Measurements from ENCODE around the gene TAS2R41.

The TAS2R41 gene

DNA sequence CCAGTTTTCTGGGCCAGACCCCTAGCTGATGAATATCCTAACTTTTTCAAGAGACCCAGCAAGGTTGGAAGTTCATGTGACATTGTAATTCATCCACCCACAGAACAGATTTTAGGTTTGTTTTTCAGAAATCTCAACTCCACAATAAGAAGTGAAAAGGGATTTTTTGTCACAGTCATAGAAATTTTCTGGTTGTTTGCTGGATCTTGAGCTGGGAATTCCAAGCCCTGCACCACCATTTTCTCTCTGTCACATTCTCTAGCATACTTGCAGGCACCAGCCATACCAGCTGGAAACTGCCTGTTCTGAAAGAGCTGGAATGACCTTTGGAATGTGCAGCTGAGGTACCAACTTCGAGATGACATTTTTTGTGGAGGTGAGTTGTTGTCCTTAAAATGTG, 25.9 kb upstream of the TAS2R41 start:
- no peak overlapping the region for H2AFZ ChIP-seq (ENCODE audit: low read depth)
- no peaks in the 10 kb centered on the region for H3K79me2 ChIP-seq (ENCODE audit: insufficient read depth, low read depth)
- H3K9ac ChIP-seq, result no peak overlapping the region
- no peaks in the 10 kb centered on the region for H3K4me1 ChIP-seq (ENCODE audit: low read depth, poor library complexity, severe bottlenecking)
- no peak overlapping the region for H3K4me2 ChIP-seq
- no peak overlapping the region for H3K27ac ChIP-seq
- H3K36me3 ChIP-seq (ENCODE audit: insufficient read depth), result no peaks in the 10 kb centered on the region
- H4K20me1 ChIP-seq (ENCODE audit: insufficient read depth), result no peaks in the 10 kb centered on the region
- TF ChIP-seq, protein P1, sequence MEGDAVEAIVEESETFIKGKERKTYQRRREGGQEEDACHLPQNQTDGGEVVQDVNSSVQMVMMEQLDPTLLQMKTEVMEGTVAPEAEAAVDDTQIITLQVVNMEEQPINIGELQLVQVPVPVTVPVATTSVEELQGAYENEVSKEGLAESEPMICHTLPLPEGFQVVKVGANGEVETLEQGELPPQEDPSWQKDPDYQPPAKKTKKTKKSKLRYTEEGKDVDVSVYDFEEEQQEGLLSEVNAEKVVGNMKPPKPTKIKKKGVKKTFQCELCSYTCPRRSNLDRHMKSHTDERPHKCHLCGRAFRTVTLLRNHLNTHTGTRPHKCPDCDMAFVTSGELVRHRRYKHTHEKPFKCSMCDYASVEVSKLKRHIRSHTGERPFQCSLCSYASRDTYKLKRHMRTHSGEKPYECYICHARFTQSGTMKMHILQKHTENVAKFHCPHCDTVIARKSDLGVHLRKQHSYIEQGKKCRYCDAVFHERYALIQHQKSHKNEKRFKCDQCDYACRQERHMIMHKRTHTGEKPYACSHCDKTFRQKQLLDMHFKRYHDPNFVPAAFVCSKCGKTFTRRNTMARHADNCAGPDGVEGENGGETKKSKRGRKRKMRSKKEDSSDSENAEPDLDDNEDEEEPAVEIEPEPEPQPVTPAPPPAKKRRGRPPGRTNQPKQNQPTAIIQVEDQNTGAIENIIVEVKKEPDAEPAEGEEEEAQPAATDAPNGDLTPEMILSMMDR (conservative IDR thresholded peaks at IDR 0.05; ENCODE audit: low read depth, low read length), result no peak
- no peak overlapping the region for H3K4me3 ChIP-seq (IDR thresholded peaks at IDR 0.05; ENCODE audit: insufficient read depth, low read depth, low read length)
- H3K27me3 ChIP-seq (ENCODE audit: insufficient read depth, low read depth), result 0 out of 2 replicates have a peak, but pooled peaks cover 3% of the 10 kb centered on the region

DNA sequence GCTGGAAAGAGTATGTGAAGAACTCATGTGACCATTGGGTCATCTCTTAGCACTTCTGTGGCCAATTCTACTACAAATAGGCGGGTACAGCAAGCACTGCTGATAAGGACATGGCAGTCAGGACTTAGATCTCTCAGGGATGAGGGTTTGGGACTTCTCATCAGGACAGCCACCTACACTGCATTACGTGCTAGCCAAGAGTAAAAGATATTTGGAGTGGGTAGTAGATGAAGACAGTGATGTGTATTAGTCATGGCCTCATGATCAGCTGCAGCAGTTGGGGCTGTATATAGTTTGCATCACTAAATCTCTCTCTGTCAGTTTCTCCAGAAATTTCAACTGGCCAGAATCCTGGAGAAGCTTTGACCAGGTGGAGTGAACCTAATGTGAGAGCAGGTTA, 25.2 kb upstream of the TAS2R41 start:
- Histone ChIP-seq H3K79me2 (ENCODE audit: insufficient read depth, low read depth) (no peaks in the 10 kb centered on the region), H3K27me3 (ENCODE audit: insufficient read depth, low read depth) (0 out of 2 replicates have a peak, but pooled peaks cover 3% of the 10 kb centered on the region), H4K20me1 (ENCODE audit: insufficient read depth) (no peaks in the 10 kb centered on the region), H3K4me3 (IDR thresholded peaks at IDR 0.05; ENCODE audit: insufficient read depth, low read depth, low read length) (no peak overlapping the region), H3K4me2 (no peak overlapping the region), H2AFZ (ENCODE audit: low read depth) (no peak overlapping the region), H3K27ac (no peak overlapping the region), H3K36me3 (ENCODE audit: insufficient read depth) (no peaks in the 10 kb centered on the region), H3K4me1 (ENCODE audit: low read depth, poor library complexity, severe bottlenecking) (no peaks in the 10 kb centered on the region), H3K9ac (no peak overlapping the region)
- TF ChIP-seq, protein P1 (conservative IDR thresholded peaks at IDR 0.05; ENCODE audit: low read depth, low read length), result no peak

DNA sequence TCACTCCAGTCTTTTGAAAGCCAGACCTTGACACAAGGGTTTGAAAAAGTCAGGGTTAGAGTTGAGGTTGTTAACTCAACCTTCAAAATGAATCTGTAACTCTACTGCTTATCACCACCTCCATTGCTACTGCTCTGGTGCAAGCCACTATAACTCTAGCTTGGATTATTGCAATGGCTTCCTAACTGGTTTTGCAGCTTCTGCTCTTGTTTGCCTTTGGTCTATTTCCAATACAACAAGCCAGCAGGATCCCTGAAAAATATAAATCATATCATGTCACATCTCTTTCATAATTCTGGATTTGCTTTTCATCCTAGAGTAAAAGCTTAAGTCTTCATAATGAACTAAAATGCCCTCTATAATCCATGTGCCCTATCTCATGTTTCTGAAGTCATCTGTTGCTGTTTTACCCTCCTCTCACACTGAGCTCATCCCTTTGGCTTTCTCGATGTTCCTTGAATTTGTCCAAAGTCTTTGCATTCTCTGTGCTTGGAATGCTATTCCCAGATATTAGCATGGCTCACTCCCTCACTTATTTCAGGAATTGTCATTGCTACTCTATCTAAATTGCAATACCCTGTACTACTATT, 23.5 kb upstream of the TAS2R41 start:
- H3K4me3 ChIP-seq (IDR thresholded peaks at IDR 0.05; ENCODE audit: insufficient read depth, low read depth, low read length), result no peak overlapping the region
- no peaks in the 10 kb centered on the region for H3K79me2 ChIP-seq (ENCODE audit: insufficient read depth, low read depth)
- no peak overlapping the region for H2AFZ ChIP-seq (ENCODE audit: low read depth)
- 0 out of 2 replicates have a peak, but pooled peaks cover 3% of the 10 kb centered on the region for H3K27me3 ChIP-seq (ENCODE audit: insufficient read depth, low read depth)
- no peaks in the 10 kb centered on the region for H4K20me1 ChIP-seq (ENCODE audit: insufficient read depth)
- H3K36me3 ChIP-seq (ENCODE audit: insufficient read depth), result no peaks in the 10 kb centered on the region
- no peaks in the 10 kb centered on the region for H3K4me1 ChIP-seq (ENCODE audit: low read depth, poor library complexity, severe bottlenecking)
- H3K27ac ChIP-seq, result no peak overlapping the region
- H3K9ac ChIP-seq, result no peak overlapping the region
- TF ChIP-seq, protein P1 (conservative IDR thresholded peaks at IDR 0.05; ENCODE audit: low read depth, low read length), result no peak
- H3K4me2 ChIP-seq, result no peak overlapping the region

DNA sequence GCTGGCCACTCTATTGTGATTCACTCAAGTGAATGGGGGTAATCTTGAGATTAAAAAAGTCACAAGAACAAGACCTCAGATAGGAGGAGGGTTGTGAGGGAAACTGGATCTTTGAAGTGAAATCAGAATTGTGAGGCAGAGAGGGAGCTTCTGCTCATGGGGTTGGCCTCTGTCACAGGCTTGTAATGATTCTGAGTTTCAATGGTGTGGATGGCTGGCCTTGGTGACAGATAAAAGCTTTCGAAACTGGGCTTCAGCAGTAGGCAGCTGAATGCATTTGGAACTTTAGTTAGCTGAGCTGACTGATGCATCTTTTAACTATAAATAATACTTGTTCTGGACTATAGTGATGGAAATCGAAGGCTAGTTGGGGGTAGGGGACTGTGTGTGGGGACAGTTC, 22.2 kb upstream of the TAS2R41 start:
- H3K9ac ChIP-seq, result no peak overlapping the region
- H3K27ac ChIP-seq, result no peak overlapping the region

More for the DNA sequence above, 22.2 kb upstream of the TAS2R41 start:
- Histone ChIP-seq H4K20me1 (ENCODE audit: insufficient read depth) (no peaks in the 10 kb centered on the region), H3K4me1 (ENCODE audit: low read depth, poor library complexity, severe bottlenecking) (no peaks in the 10 kb centered on the region), H2AFZ (ENCODE audit: low read depth) (no peak overlapping the region), H3K27me3 (ENCODE audit: insufficient read depth, low read depth) (0 out of 2 replicates have a peak, but pooled peaks cover 3% of the 10 kb centered on the region), H3K36me3 (ENCODE audit: insufficient read depth) (no peaks in the 10 kb centered on the region), H3K4me2 (no peak overlapping the region), H3K79me2 (ENCODE audit: insufficient read depth, low read depth) (no peaks in the 10 kb centered on the region), H3K4me3 (IDR thresholded peaks at IDR 0.05; ENCODE audit: insufficient read depth, low read depth, low read length) (no peak overlapping the region)
- TF ChIP-seq, protein P1 (conservative IDR thresholded peaks at IDR 0.05; ENCODE audit: low read depth, low read length), result no peak
